Tibial nerve (tissue), 4 donors: ENCODE measurements around the gene LRRTM4. TPM values are rescaled to one million over a fixed set of nuclear protein-coding genes. Genes with fewer than 3 reads are reported as not detected.
"Not testable (repeated sequence)": the region's sequence is repeated elsewhere in the genome, so short reads cannot be mapped to it uniquely, and the experiment has no call there.

Source experiments
- DNase-seq, 2 donors: peaks; one replicate each; pipeline ENCODE4 v3.0.0-alpha.2; 2019; ENCODE audit warnings: low spot score in 2 of 2
- H3K27ac ChIP-seq, 4 donors: fragments of 200-600 bp; sonication (generic) in 3 of 4; one replicate each; pipeline ENCODE4 v1.5.1; 2017 to 2019; ENCODE audit warnings: mild to moderate bottlenecking in 1 of 4
- H3K27me3 ChIP-seq, 2 donors: fragments of 200-600 bp; sonication (generic) in 1 of 2; one replicate each; pipeline versions ENCODE4 v1.5.1 to v1.6.0; 2017 to 2019
- H3K36me3 ChIP-seq, 3 donors: fragments of 200-600 bp; sonication (generic); one replicate each; pipeline ENCODE4 v1.5.1; 2018 to 2019
- H3K4me1 ChIP-seq, 4 donors: fragments of 200-600 bp; sonication (generic) in 3 of 4; one replicate each; pipeline ENCODE4 v1.5.1; 2017 to 2019
- H3K4me3 ChIP-seq, 4 donors: fragments of 200-600 bp; sonication (generic) in 3 of 4; one replicate each; pipeline ENCODE4 v1.5.1; 2017 to 2019; ENCODE audit warnings: mild to moderate bottlenecking in 1 of 4, moderate library complexity in 1 of 4
- H3K9me3 ChIP-seq, 4 donors: fragments of 200-600 bp; sonication (generic) in 3 of 4; one replicate each; pipeline ENCODE4 v1.5.1; 2017 to 2019
- CTCF ChIP-seq, 5 experiments: fragments of 200-600 bp in 3 of 5; fragments of 450-650 bp in 2 of 5; sonication (generic) in 3 of 5; IDR thresholded peaks; one replicate each; pipeline ENCODE4 v1.5.1; 2016 to 2019; ENCODE audit warnings: antibody characterized with exemption in 5 of 5, mild to moderate bottlenecking in 3 of 5, moderate library complexity in 2 of 5
- EP300 ChIP-seq, 2 donors: sonication (generic); formaldehyde crosslinking; IDR thresholded peaks; one replicate each; pipeline ENCODE4 v1.6.1; 2017; ENCODE audit warnings: antibody characterized with exemption in 2 of 2, mild to moderate bottlenecking in 1 of 2
- POLR2A ChIP-seq, 2 donors: fragments of 450-650 bp; IDR thresholded peaks; one replicate each; pipeline ENCODE4 v1.6.1; 2017; ENCODE audit warnings: antibody characterized with exemption in 2 of 2, mild to moderate bottlenecking in 2 of 2, moderate library complexity in 2 of 2
- WGBS, 2 donors: methylation state at CpG; one replicate each; pipeline ENCODE4 v1.1.5; 2018; 5-methylcytosine and 5-hydroxymethylcytosine counted together
- total RNA-seq, 4 donors: library from RNA; depleted of rRNA; stranded (reverse); fragments of >200 nt; gene quantifications; one replicate each; pipeline ENCODE4 v1.1.0, GENCODE V29; 2016

LRRTM4 gene
- total RNA-seq, 4 donors from 2014 or later = 2.9 to 8.1 (median 7.6) TPM

GRCh38 chr2:76730021-76730420 is 792.2 kb downstream of the LRRTM4 start:
- DNase-seq = no peak
- H3K4me1 ChIP-seq = no peaks in the 10 kb centered on the region
- H3K36me3 ChIP-seq = no peaks in the 10 kb centered on the region
- TF ChIP-seq EP300 (IDR thresholded peaks at IDR 0.05) (no peak), POLR2A (IDR thresholded peaks at IDR 0.05) (no peak), CTCF (IDR thresholded peaks at IDR 0.05) (no peak)
- peaks cover 0 to 9% (median 0%) of the 10 kb centered on the region in 4 donors for H3K9me3 ChIP-seq
- WGBS, 2 donors = 80 to 93% methylated on average over 4 of the region's 4 CpGs
- no peaks in the 10 kb centered on the region for H3K27me3 ChIP-seq
- H3K4me3 ChIP-seq = no peak overlapping the region
- H3K27ac ChIP-seq = no peak overlapping the region

- Histone ChIP-seq H3K4me3 (no peak overlapping the region), H3K27ac (no peak overlapping the region), H3K4me1 (no peaks in the 10 kb centered on the region), H3K27me3 (no peaks in the 10 kb centered on the region), H3K36me3 (no peaks in the 10 kb centered on the region), H3K9me3 (no peaks in the 10 kb centered on the region)
- DNase-seq = no peak
- TF ChIP-seq CTCF (IDR thresholded peaks at IDR 0.05) = no peak
- no peak for TF ChIP-seq EP300 (IDR thresholded peaks at IDR 0.05)
- TF ChIP-seq POLR2A (IDR thresholded peaks at IDR 0.05) = no peak
- WGBS, 2 donors = 77 to 86% methylated on average over 3 of the region's 3 CpGs
These were observed 801.0 kb downstream of the LRRTM4 start for GRCh38 chr2:76721226-76721625.

GRCh38 chr2:76713312-76713711 is 808.9 kb downstream of the LRRTM4 start:
- TF ChIP-seq EP300 (IDR thresholded peaks at IDR 0.05) = no peak
- TF ChIP-seq CTCF (IDR thresholded peaks at IDR 0.05) = no peak
- no peak for TF ChIP-seq POLR2A (IDR thresholded peaks at IDR 0.05)
- no peak for DNase-seq
- 87 to 91% methylated on average over 3 of the region's 3 CpGs for WGBS, 2 donors
- Histone ChIP-seq H3K36me3 (no peaks in the 10 kb centered on the region), H3K4me1 (no peaks in the 10 kb centered on the region), H3K27ac (no peak overlapping the region), H3K9me3 (peaks cover 0 to 2% (median 0%) of the 10 kb centered on the region in 4 donors), H3K27me3 (no peaks in the 10 kb centered on the region), H3K4me3 (no peak overlapping the region)

GRCh38 chr2:76711490-76711889 is 810.7 kb downstream of the LRRTM4 start:
- H3K27ac ChIP-seq = no peak overlapping the region
- TF ChIP-seq CTCF (IDR thresholded peaks at IDR 0.05) (no peak), EP300 (IDR thresholded peaks at IDR 0.05) (no peak), POLR2A (IDR thresholded peaks at IDR 0.05) (no peak)
- no peaks in the 10 kb centered on the region for H3K4me1 ChIP-seq
- no peak overlapping the region for H3K4me3 ChIP-seq
- peaks cover 0 to 2% (median 0%) of the 10 kb centered on the region in 4 donors for H3K9me3 ChIP-seq
- 44 to 51% methylated on average over 2 of the region's 2 CpGs for WGBS, 2 donors
- no peaks in the 10 kb centered on the region for H3K36me3 ChIP-seq
- no peak for DNase-seq
- no peaks in the 10 kb centered on the region for H3K27me3 ChIP-seq

GRCh38 chr2:76700894-76701293 is 821.3 kb downstream of the LRRTM4 start:
- 90 to 91% methylated on average over 6 of the region's 6 CpGs for WGBS, 2 donors
- TF ChIP-seq EP300 (IDR thresholded peaks at IDR 0.05) (no peak), CTCF (IDR thresholded peaks at IDR 0.05) (no peak), POLR2A (IDR thresholded peaks at IDR 0.05) (no peak)
- no peak overlapping the region for H3K4me3 ChIP-seq
- DNase-seq = no peak
- H3K4me1 ChIP-seq = no peaks in the 10 kb centered on the region
- H3K9me3 ChIP-seq = peaks cover 0 to 2% (median 0%) of the 10 kb centered on the region in 4 donors
- H3K27ac ChIP-seq = no peak overlapping the region
- H3K27me3 ChIP-seq = no peaks in the 10 kb centered on the region
- no peaks in the 10 kb centered on the region for H3K36me3 ChIP-seq

GRCh38 chr2:76697998-76698713 is 824.0 kb downstream of the LRRTM4 start:
- H3K27me3 ChIP-seq, H3K9me3 ChIP-seq, DNase-seq, H3K4me3 ChIP-seq, H3K4me1 ChIP-seq, H3K27ac ChIP-seq, H3K36me3 ChIP-seq: not testable (repeated sequence)
- 98% methylated on average over 27 to 31 of the region's 33 CpGs for WGBS, 2 donors
